HFFc6 (cell line): Measurements from ENCODE around the gene PATJ. TPM values are rescaled to one million over a fixed set of nuclear protein-coding genes. Genes with fewer than 3 reads are reported as not detected.

Experiments
- DNase-seq: peaks from one replicate; pipeline ENCODE4 v3.0.0-alpha.2; 2018
- H3K27ac Mint-ChIP-seq: 2 replicates; pipeline ENCODE4 v1.8.0; 2020; ENCODE audit warnings: mild to moderate bottlenecking, mixed read lengths
- H3K27me3 Mint-ChIP-seq: 2 replicates; pipeline ENCODE4 v1.8.0; 2021; ENCODE audit warnings: mild to moderate bottlenecking, moderate library complexity, mixed read lengths; ENCODE audit not compliant: insufficient read depth
- H3K36me3 Mint-ChIP-seq: 2 replicates; pipeline ENCODE4 v1.8.0; 2021; ENCODE audit warnings: low read depth, mixed read lengths
- H3K4me1 Mint-ChIP-seq: 2 replicates; pipeline ENCODE4 v1.8.0; 2020; ENCODE audit warnings: low read depth, mixed read lengths
- H3K4me3 Mint-ChIP-seq: 2 replicates; pipeline ENCODE4 v1.8.0; 2020; ENCODE audit warnings: mild to moderate bottlenecking, moderate library complexity, mixed read lengths
- H3K9me3 Mint-ChIP-seq: 2 replicates; pipeline ENCODE4 v1.8.0; 2020; ENCODE audit warnings: mild to moderate bottlenecking, mixed read lengths
- CTCF ChIP-seq: fragments of 200-600 bp; sonication (generic); IDR thresholded peaks from 2 replicates; pipeline ENCODE4 v1.5.0; 2021; ENCODE audit warnings: antibody characterized with exemption, mild to moderate bottlenecking
- total RNA-seq, 6 experiments: library from RNA; stranded (reverse); fragmentation: NEBNext Ultra II Directional; extraction: Animal tissue kit (Norgen Biotek cat#: 25700); gene quantifications; 2 replicates in 1 of 6; 3 replicates in 5 of 6; pipeline ENCODE4 v1.2.3, GENCODE V29; 2021

Gene PATJ
- total RNA-seq, 6 experiments from 2014 or later = 4.7 to 8.0 (median 5.7) TPM

DNA sequence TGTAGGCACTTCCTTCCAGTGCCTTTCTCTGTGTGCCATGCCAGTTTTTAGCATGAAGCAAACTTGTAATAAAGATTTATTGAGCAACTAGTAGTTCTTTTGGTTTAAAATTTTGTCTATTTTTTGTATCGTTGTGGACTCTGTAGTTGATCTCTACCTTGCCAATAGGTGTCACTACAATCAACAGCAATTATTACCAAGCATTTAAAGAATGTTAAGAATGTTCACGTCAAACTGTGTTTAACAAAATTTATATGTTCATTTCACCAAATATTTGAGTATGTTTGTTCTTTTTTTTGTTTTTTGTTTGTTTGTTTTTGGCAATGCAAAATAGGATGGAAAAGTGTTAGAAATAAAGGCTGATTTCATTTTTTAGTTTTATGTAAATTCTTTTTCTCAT lies 208.1 kb downstream of the PATJ start:
- Mint-ChIP-seq H3K36me3 (no peaks in the 10 kb centered on the region), H3K27ac (no peak overlapping the region), H3K27me3 (no peaks in the 10 kb centered on the region), H3K9me3 (peaks cover 5% of the 10 kb centered on the region; the same call in 1 of the 2 replicates), H3K4me1 (no peaks in the 10 kb centered on the region), H3K4me3 (no peak overlapping the region)
- no peak for DNase-seq
- peak; percentile 43 for TF ChIP-seq CTCF

GRCh38 chr1:61951731-61952580 lies 209.7 kb downstream of the PATJ start:
- no peaks in the 10 kb centered on the region for H3K4me1 Mint-ChIP-seq
- H3K9me3 Mint-ChIP-seq = no peaks in the 10 kb centered on the region
- DNase-seq = no peak
- H3K27ac Mint-ChIP-seq = no peak overlapping the region
- no peak for TF ChIP-seq CTCF
- H3K4me3 Mint-ChIP-seq = no peak overlapping the region
- H3K36me3 Mint-ChIP-seq = no peaks in the 10 kb centered on the region
- H3K27me3 Mint-ChIP-seq = no peaks in the 10 kb centered on the region

- no peak for TF ChIP-seq CTCF
- H3K9me3 Mint-ChIP-seq = no peaks in the 10 kb centered on the region
- H3K4me3 Mint-ChIP-seq = no peak overlapping the region
- no peaks in the 10 kb centered on the region for H3K27me3 Mint-ChIP-seq
- no peaks in the 10 kb centered on the region for H3K4me1 Mint-ChIP-seq
- no peak overlapping the region for H3K27ac Mint-ChIP-seq
- no peak for DNase-seq
- no peaks in the 10 kb centered on the region for H3K36me3 Mint-ChIP-seq
Measured at GRCh38 chr1:61952675-61953074, 210.4 kb downstream of the PATJ start.

DNA sequence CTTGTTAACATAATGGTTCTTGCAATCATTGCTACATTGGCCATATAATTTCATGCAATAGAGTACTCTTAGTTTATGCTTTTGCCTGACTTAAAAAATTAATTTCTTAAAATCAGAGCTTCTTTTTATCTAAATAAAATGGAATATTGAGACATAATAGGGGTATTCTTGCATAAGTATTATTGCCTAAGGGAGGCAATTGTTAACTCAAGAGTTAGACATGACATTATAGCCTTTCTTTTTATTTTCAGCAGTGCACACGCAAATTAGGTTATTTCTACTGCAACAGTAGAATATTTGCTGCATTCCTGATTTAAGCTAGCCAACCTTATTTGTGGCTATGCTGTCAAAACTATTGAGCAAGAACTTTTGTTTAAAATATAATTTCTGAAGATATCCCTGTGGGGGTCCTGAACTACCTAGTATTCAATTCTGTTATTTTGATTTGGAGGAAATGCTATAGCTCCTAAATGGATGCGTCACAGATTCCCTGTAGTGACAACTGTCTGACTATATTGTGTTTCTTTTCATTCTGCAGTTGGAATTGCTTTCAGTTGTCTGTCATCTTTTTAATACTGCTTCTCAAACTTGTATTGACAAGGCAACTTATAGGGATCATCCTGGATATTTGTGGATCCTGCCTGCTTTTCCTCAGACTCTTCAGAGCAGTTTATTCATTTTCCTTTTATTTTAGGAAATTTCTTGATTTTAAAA lies 211.0 kb downstream of the PATJ start:
- Mint-ChIP-seq H3K27ac (no peak overlapping the region), H3K4me3 (no peak overlapping the region), H3K9me3 (no peaks in the 10 kb centered on the region), H3K27me3 (no peaks in the 10 kb centered on the region), H3K36me3 (no peaks in the 10 kb centered on the region), H3K4me1 (no peaks in the 10 kb centered on the region)
- DNase-seq = no peak
- TF ChIP-seq CTCF = no peak

- Mint-ChIP-seq H3K4me3 (no peak overlapping the region), H3K27me3 (no peaks in the 10 kb centered on the region), H3K36me3 (no peaks in the 10 kb centered on the region), H3K27ac (no peak overlapping the region), H3K4me1 (no peaks in the 10 kb centered on the region), H3K9me3 (no peaks in the 10 kb centered on the region; the same call in 1 of the 2 replicates)
- no peak for TF ChIP-seq CTCF
- no peak for DNase-seq
Measured at GRCh38 chr1:61953790-61954150, 211.5 kb downstream of the PATJ start.
